Effector memory CD8-positive, alpha-beta T cell (primary cell): ENCODE data around the gene YIF1A.

Experiments
- ATAC-seq: fragments of 150-1000 bp; cut with Tn5 transposase; replicated peaks from 2 replicates; pipeline ENCODE4 v1.10.0; 2021; ENCODE audit warnings: mild to moderate bottlenecking, moderate library complexity
- DNase-seq, 3 experiments: peaks; one replicate each; pipeline ENCODE4 v3.0.0; 2021
- H3K27ac Mint-ChIP-seq, 2 donors: one replicate each; pipeline ENCODE4 v1.8.0; 2022; ENCODE audit warnings: mild to moderate bottlenecking in 2 of 2, mixed read lengths in 2 of 2, moderate library complexity in 2 of 2
- H3K27me3 Mint-ChIP-seq, 2 donors: one replicate each; pipeline ENCODE4 v1.8.0; 2022; ENCODE audit warnings: mixed read lengths in 2 of 2
- H3K36me3 Mint-ChIP-seq: one replicate; pipeline ENCODE4 v1.8.0; 2022; ENCODE audit warnings: mild to moderate bottlenecking, moderate library complexity, mixed read lengths; ENCODE audit not compliant: insufficient read depth
- H3K4me1 Mint-ChIP-seq, 2 donors: one replicate each; pipeline ENCODE4 v1.8.0; 2022; ENCODE audit warnings: low read depth in 2 of 2, mixed read lengths in 2 of 2
- H3K4me3 Mint-ChIP-seq, 2 donors: one replicate each; pipeline ENCODE4 v1.8.0; 2022; ENCODE audit warnings: mild to moderate bottlenecking in 2 of 2, mixed read lengths in 2 of 2, moderate library complexity in 2 of 2
- H3K9me3 Mint-ChIP-seq, 2 donors: one replicate each; pipeline ENCODE4 v1.8.0; 2022; ENCODE audit warnings: mixed read lengths in 2 of 2

Gene YIF1A

GRCh38 chr11:66239998-66240780 lies 48.8 kb downstream of the YIF1A start:
- Mint-ChIP-seq H3K36me3 (peaks cover 34% of the 10 kb centered on the region), H3K4me3 (no peak overlapping the region), H3K4me1 (peaks cover 7 to 8% of the 10 kb centered on the region in 2 donors), H3K27ac (peak overlapping the region; percentile 83), H3K27me3 (no peaks in the 10 kb centered on the region), H3K9me3 (no peaks in the 10 kb centered on the region)
- ATAC-seq (no peak), DNase-seq (no peak)

- DNase-seq (no peak), ATAC-seq (no peak)
- H3K9me3 Mint-ChIP-seq = no peaks in the 10 kb centered on the region
- H3K36me3 Mint-ChIP-seq = peaks cover 40% of the 10 kb centered on the region
- no peak overlapping the region for H3K27ac Mint-ChIP-seq
- no peak overlapping the region for H3K4me3 Mint-ChIP-seq
- H3K4me1 Mint-ChIP-seq = peaks cover 7 to 8% of the 10 kb centered on the region in 2 donors
- H3K27me3 Mint-ChIP-seq = no peaks in the 10 kb centered on the region
Observed at GRCh38 chr11:66239511-66239910, 49.4 kb downstream of the YIF1A start.

GRCh38 chr11:66238786-66239413 lies 50.0 kb downstream of the YIF1A start:
- Mint-ChIP-seq H3K4me3 (peak overlapping the region in 1 of 2 donors; percentile 33), H3K36me3 (peaks cover 44% of the 10 kb centered on the region), H3K9me3 (no peaks in the 10 kb centered on the region), H3K4me1 (peaks cover 6 to 7% of the 10 kb centered on the region in 2 donors), H3K27me3 (no peaks in the 10 kb centered on the region), H3K27ac (no peak overlapping the region)
- DNase-seq (no peak), ATAC-seq (no peak)

- Mint-ChIP-seq H3K27me3 (no peaks in the 10 kb centered on the region), H3K4me1 (peaks cover 3 to 5% of the 10 kb centered on the region in 2 donors), H3K9me3 (no peaks in the 10 kb centered on the region), H3K36me3 (peaks cover 44% of the 10 kb centered on the region), H3K4me3 (no peak overlapping the region), H3K27ac (peak overlapping the region; percentile 17 to 75)
- no peak for ATAC-seq
- DNase-seq = no peak
Observed at GRCh38 chr11:66237867-66238266, 51.1 kb downstream of the YIF1A start.

GRCh38 chr11:66235141-66235540 lies 53.8 kb downstream of the YIF1A start:
- peaks cover 53% of the 10 kb centered on the region for H3K36me3 Mint-ChIP-seq
- no peaks in the 10 kb centered on the region for H3K27me3 Mint-ChIP-seq
- H3K9me3 Mint-ChIP-seq = no peaks in the 10 kb centered on the region
- H3K4me3 Mint-ChIP-seq = no peak overlapping the region
- no peak for ATAC-seq
- DNase-seq = no peak
- peaks cover 3 to 5% of the 10 kb centered on the region in 2 donors for H3K4me1 Mint-ChIP-seq
- peak overlapping the region in 1 of 2 donors; percentile 81 for H3K27ac Mint-ChIP-seq
